Memory B cell (primary cell): ENCODE data around the gene SH3TC1.

Source experiments
- ATAC-seq: fragments of 150-1000 bp; cut with Tn5 transposase; 2 replicates; pipeline ENCODE4 v1.10.0; 2021; ENCODE audit warnings: low read depth, mild to moderate bottlenecking, moderate library complexity
- DNase-seq, 2 donors: peaks; one replicate each; pipeline ENCODE4 v3.0.0; 2022; ENCODE audit warnings: low spot score in 2 of 2
- H3K27ac Mint-ChIP-seq: one replicate; pipeline ENCODE4 v1.8.0; 2022; ENCODE audit warnings: mild to moderate bottlenecking, moderate library complexity, mixed read lengths
- H3K27me3 Mint-ChIP-seq: one replicate; pipeline ENCODE4 v1.8.0; 2022; ENCODE audit warnings: mixed read lengths
- H3K36me3 Mint-ChIP-seq: one replicate; pipeline ENCODE4 v1.8.0; 2022; ENCODE audit warnings: mild to moderate bottlenecking, mixed read lengths
- H3K4me1 Mint-ChIP-seq: one replicate; pipeline ENCODE4 v1.8.0; 2022; ENCODE audit warnings: mixed read lengths
- H3K4me3 Mint-ChIP-seq: one replicate; pipeline ENCODE4 v1.8.0; 2022; ENCODE audit warnings: mild to moderate bottlenecking, moderate library complexity, mixed read lengths
- H3K9me3 Mint-ChIP-seq: one replicate; pipeline ENCODE4 v1.8.0; 2022; ENCODE audit warnings: mixed read lengths

Gene SH3TC1

DNA sequence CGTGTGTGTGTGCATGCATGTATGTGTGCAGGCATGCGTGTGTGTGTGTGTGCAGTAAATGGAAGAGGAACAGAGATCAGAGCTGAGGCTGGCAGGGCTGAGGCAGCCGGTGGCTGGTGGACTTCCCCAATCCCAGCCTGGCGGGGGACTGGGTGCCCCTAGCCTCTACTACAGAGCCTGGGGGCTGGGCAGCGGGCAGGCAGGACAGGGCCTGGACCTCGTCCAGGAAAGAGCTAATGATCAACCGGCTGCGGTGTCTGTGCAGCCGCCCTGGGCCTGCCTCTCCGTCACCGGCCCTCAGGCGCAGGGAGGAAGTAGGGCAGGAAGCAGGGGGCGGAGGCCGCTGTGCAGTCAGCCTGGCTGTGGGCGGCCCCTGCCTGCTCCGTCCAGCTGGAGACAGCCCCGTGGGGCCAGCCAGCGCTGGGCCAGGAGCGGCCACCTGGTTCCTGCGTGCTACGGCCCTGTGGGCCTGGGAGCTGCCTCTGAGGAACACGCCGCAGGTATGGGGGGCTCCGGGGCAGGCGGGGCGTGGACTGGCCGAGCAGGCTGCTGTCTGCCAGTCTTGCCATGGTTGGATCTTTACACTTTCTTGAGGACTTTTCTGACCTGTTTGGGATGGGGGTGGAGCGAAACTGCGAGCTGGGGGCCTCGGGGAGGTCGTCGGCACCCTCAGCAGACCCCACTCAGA is at the start of gene SH3TC1:
SH3TC1 (plus strand) TSS at position 385 of the 688 bp plus-strand sequence. CDS start 5,905 bp downstream, outside the sequence.
- H3K27me3 Mint-ChIP-seq, result no peaks in the 10 kb centered on the region
- H3K36me3 Mint-ChIP-seq, result peaks cover 2% of the 10 kb centered on the region
- peak within 1 kb of the TSS; percentile 99 for H3K4me3 Mint-ChIP-seq
- peaks cover 44% of the 10 kb centered on the region for H3K4me1 Mint-ChIP-seq
- no peaks in the 10 kb centered on the region for H3K9me3 Mint-ChIP-seq
- DNase-seq, result peak; percentile 63 to 74
- H3K27ac Mint-ChIP-seq, result peak within 1 kb of the TSS; percentile 93
- peak; percentile 65 for ATAC-seq

GRCh38 chr4:8149664-8150063 is 49.4 kb upstream of the SH3TC1 start:
- H3K4me3 Mint-ChIP-seq, result no peak overlapping the region
- H3K36me3 Mint-ChIP-seq, result no peaks in the 10 kb centered on the region

GRCh38 chr4:8150152-8151090 is 48.7 kb upstream of the SH3TC1 start:
- no peak overlapping the region for H3K4me3 Mint-ChIP-seq
- no peak overlapping the region for H3K27ac Mint-ChIP-seq
- H3K27me3 Mint-ChIP-seq, result peaks cover 2% of the 10 kb centered on the region
- DNase-seq, result no peak
- no peaks in the 10 kb centered on the region for H3K4me1 Mint-ChIP-seq
- peak; percentile 47 for ATAC-seq
- no peaks in the 10 kb centered on the region for H3K36me3 Mint-ChIP-seq
- H3K9me3 Mint-ChIP-seq, result no peaks in the 10 kb centered on the region

More at GRCh38 chr4:8149664-8150063, 49.4 kb upstream of the SH3TC1 start:
- Mint-ChIP-seq H3K9me3 (no peaks in the 10 kb centered on the region), H3K27ac (no peak overlapping the region), H3K27me3 (peaks cover 2% of the 10 kb centered on the region), H3K4me1 (no peaks in the 10 kb centered on the region)
- no peak for ATAC-seq
- DNase-seq, result no peak

DNA sequence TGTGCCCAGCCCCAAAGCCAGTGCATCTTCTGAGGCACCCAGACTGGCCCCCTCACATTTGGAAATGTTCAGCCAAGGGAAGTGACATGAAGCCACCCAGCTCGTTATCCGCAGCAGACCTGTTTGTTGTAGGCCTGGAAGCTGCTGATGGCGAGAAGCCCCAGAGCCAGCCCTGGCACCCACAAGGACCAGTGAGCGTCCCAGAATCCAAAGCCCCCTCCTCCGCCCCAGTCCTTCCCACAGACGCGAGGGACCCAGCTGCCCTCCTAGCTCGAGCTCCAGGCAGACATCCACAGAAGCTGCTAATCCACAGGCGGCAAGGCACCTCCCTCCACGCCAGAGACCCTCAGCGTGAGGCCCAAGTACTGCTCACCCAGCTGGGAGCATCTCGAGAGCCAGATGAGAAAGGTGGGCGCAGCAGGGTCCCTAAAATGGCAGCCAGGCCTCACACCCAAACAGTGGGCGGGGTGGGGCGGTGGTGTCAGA is 47.9 kb upstream of the SH3TC1 start:
- Mint-ChIP-seq H3K9me3 (no peaks in the 10 kb centered on the region), H3K4me1 (no peaks in the 10 kb centered on the region), H3K36me3 (no peaks in the 10 kb centered on the region), H3K27me3 (peaks cover 1% of the 10 kb centered on the region), H3K27ac (no peak overlapping the region), H3K4me3 (no peak overlapping the region)
- no peak for ATAC-seq
- no peak for DNase-seq

DNA sequence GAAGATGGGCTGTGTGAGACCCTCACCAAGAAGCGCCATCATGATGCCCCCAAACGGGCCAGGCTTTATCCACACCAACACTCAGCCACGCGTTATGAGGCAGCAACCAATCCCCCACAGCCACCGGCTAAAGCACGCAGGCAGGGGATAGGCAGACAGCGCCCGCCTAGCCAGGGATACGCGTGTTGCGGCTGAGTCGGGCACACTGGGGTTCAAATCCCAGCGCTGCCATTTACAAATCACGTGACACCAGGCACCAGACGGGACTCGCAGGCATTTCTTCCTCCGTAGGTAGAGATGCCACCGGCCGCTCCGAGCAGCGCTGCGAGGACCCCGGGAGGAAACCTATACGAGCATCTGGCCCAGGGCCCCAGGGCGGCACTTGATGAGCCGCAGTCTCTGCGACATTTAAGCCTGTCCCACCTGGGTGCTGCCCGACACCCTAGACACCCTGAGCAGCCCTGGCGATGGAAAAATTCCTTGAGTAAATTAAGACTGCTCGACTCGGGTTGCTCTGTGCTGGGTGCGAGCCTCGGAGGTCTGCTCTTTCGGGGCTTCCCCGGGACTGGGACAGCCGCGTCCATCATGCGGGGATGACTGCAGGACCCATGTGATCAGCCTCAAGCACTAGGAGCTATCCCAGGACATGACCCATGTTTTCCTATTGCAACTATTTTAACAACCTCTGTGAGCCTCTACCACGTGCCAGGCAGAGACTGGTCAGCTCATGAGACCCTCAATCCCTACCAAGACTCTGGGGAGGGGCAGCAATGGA is 46.8 kb upstream of the SH3TC1 start:
- ATAC-seq (no peak), DNase-seq (no peak)
- no peaks in the 10 kb centered on the region for H3K4me1 Mint-ChIP-seq
- H3K27me3 Mint-ChIP-seq, result peaks cover 1% of the 10 kb centered on the region
- no peak overlapping the region for H3K27ac Mint-ChIP-seq
- no peaks in the 10 kb centered on the region for H3K9me3 Mint-ChIP-seq
- no peaks in the 10 kb centered on the region for H3K36me3 Mint-ChIP-seq
- no peak overlapping the region for H3K4me3 Mint-ChIP-seq

GRCh38 chr4:8152865-8153257 is 46.2 kb upstream of the SH3TC1 start:
- DNase-seq (no peak), ATAC-seq (no peak)
- peaks cover 1% of the 10 kb centered on the region for H3K27me3 Mint-ChIP-seq
- no peak overlapping the region for H3K4me3 Mint-ChIP-seq
- no peaks in the 10 kb centered on the region for H3K9me3 Mint-ChIP-seq
- H3K4me1 Mint-ChIP-seq, result no peaks in the 10 kb centered on the region
- H3K27ac Mint-ChIP-seq, result no peak overlapping the region
- H3K36me3 Mint-ChIP-seq, result no peaks in the 10 kb centered on the region

DNA sequence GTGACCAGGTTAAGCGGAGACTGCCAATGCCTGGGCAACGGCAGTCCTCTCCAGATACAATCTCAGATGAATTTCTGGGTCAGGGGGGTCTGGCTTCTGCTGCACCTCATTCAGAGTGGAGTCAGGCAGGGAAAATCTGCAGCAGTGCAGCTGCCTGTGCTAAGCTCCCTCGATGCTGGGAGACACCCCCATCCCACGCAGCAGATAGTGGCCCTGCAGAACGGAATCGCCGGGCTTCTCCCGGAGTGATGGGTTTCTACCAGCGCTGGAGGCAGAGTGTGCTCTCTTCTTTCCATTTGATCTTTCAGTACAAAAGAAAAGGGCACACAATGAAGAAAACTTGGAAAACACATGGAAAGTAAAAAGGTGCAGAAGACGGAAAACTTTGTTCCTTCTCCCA is 45.6 kb upstream of the SH3TC1 start:
- no peak for DNase-seq
- no peak overlapping the region for H3K27ac Mint-ChIP-seq
- peaks cover 1% of the 10 kb centered on the region for H3K27me3 Mint-ChIP-seq
- H3K4me1 Mint-ChIP-seq, result no peaks in the 10 kb centered on the region
- ATAC-seq, result no peak
- no peaks in the 10 kb centered on the region for H3K36me3 Mint-ChIP-seq
- no peaks in the 10 kb centered on the region for H3K9me3 Mint-ChIP-seq
- H3K4me3 Mint-ChIP-seq, result no peak overlapping the region

DNA sequence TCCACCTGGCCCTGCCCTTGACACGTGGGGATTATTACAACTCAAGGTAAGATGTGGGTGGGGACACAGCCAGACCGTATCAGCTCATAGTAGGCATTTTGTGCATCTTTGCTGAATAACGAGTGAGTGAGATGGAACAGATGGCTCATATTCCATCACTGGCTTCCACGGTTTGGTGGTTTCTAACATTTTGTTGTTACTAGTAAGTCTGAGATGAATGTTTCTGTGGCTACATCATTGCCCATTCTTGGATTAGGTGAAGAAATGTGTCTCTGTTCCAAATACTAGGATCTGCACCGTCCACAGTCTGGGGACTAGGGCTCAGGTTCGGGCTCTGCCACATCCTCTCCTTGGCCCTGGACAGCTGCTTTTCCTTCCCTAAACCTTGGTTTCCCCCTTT is 44.0 kb upstream of the SH3TC1 start:
- Mint-ChIP-seq H3K27me3 (peaks cover 1% of the 10 kb centered on the region), H3K27ac (no peak overlapping the region), H3K4me3 (no peak overlapping the region), H3K36me3 (no peaks in the 10 kb centered on the region), H3K4me1 (peaks cover 10% of the 10 kb centered on the region), H3K9me3 (no peaks in the 10 kb centered on the region)
- DNase-seq, result no peak
- no peak for ATAC-seq

DNA sequence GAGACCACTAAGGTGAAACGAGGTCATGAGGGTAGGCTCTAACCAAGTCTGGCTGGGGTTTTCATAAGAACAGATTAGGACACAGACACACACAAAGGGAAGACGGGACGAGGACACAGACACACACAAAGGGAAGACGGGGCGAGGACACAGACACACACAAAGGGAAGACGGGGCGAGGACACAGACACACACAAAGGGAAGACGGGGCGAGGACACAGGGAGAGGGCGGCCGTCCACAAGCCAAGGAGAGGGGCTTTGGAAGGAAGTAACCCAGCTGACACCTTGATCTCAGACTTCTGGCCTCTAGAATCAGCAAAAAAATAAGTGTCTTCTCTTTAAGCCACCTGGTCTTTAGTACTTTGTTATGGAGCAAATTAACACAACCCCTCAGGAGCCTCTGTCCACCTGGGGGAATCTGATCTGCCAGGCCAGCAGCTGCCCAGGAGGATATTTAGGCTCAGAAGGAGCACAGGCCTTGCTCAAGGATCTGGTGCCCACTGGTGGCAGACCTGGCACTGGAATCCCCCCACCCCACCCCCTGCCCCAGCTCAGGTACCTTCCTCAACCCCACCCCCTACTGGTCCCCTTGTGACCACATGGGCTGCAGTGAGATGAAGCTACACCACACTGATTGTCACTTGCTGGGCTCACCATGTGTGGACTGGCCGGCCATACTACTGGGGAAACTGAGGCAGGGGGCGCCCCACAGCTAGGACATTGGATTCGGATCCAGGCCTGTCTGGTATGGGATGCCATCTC is 43.2 kb upstream of the SH3TC1 start:
- ATAC-seq (no peak), DNase-seq (no peak)
- Mint-ChIP-seq H3K4me1 (peaks cover 10% of the 10 kb centered on the region), H3K36me3 (no peaks in the 10 kb centered on the region), H3K27ac (no peak overlapping the region), H3K27me3 (peaks cover 1% of the 10 kb centered on the region), H3K4me3 (no peak overlapping the region), H3K9me3 (no peaks in the 10 kb centered on the region)

DNA sequence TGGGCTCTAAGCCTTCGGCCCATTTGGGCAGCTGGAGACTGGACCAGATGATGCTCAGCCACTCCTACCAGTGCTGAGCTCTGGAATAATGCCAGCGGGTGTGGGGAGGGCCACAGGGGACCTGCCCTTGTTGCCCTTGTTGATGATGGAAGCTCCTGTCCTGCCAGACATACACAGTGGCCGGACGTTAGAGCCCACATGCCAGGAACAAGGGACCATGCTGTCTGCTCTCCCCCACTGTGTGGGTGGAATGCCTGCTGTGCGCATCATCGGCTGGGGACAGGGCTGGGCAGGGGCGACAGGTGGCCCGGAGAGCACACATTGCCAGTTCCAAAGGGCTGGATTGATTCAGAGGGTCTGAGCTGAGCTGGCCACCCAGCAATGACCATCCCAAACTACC is 42.5 kb upstream of the SH3TC1 start:
- Mint-ChIP-seq H3K9me3 (no peaks in the 10 kb centered on the region), H3K4me3 (no peak overlapping the region), H3K4me1 (peaks cover 10% of the 10 kb centered on the region), H3K27ac (no peak overlapping the region), H3K27me3 (peaks cover 1% of the 10 kb centered on the region), H3K36me3 (no peaks in the 10 kb centered on the region)
- DNase-seq (no peak), ATAC-seq (no peak)

DNA sequence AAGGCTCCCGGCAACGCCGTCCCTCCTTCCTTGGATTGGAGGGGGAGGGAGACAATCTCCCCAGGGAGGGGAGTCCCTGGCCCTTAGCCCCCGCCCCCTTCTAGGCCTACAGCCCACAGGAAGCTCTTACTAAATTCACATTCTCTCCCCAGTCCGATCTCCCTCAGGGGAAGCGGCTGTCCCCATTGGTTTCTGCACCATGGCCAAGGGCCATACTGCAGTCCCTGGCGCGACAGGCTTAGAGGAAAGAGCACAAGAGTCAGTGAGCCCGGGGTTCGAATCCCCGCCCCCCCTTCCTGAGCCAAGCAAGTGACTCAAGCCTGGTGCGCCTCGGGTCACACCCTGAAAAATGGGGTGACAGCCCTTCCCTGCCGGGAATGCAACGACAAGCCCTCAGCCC is 41.6 kb upstream of the SH3TC1 start:
- H3K27me3 Mint-ChIP-seq, result peaks cover 1% of the 10 kb centered on the region
- ATAC-seq (no peak), DNase-seq (no peak)
- peak overlapping the region; percentile 67 for H3K4me3 Mint-ChIP-seq
- peaks cover 12% of the 10 kb centered on the region for H3K4me1 Mint-ChIP-seq
- no peaks in the 10 kb centered on the region for H3K36me3 Mint-ChIP-seq
- no peak overlapping the region for H3K27ac Mint-ChIP-seq
- H3K9me3 Mint-ChIP-seq, result no peaks in the 10 kb centered on the region

DNA sequence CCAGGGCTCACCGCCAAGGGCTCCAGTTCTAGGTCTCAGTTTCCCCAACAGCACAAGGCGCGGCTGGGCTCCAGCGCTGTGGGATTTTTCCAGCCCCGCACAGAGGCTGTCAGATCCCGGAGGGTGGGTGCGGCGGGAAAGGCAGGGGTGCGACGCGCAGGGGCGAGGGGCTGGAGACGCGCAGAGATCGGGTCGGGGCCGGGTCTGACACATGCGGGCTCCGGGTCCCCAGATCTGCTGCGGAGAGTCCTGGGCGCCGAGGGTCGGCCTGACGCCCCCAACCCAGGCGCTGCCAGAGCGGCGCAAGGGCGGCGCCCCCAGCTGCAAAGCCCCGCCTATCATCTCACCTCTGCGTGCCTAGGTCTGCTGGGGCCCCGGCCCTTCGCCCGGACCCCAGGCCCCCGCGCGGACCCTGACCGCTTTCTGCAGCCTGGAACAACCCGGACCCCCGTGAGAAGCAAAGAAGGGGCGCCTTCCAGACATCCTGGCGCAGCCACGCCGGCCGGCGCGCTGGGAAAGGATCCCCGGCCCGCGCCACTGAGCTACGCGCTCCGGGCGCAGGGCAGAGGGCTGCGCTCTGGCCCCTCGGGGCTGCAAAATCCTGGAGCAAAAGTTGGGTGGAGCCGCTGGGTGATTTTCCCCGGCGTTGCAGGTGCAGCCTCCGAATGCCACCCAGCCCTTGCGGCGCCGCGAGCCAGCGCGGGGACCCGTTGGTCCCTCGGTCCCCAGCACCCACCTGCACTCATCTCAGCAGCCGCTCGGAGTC is 41.0 kb upstream of the SH3TC1 start:
- no peaks in the 10 kb centered on the region for H3K9me3 Mint-ChIP-seq
- peaks cover 1% of the 10 kb centered on the region for H3K27me3 Mint-ChIP-seq
- no peak for DNase-seq
- H3K36me3 Mint-ChIP-seq, result no peaks in the 10 kb centered on the region
- H3K4me1 Mint-ChIP-seq, result peaks cover 17% of the 10 kb centered on the region
- H3K4me3 Mint-ChIP-seq, result peak overlapping the region; percentile 75
- ATAC-seq, result no peak
- no peak overlapping the region for H3K27ac Mint-ChIP-seq
